HG03066 (cell line): ENCODE results near the gene PTX3.

Experiments used
- ATAC-seq: cut with Tn5 transposase; IDR thresholded peaks from one replicate; pipeline ENCODE4 v1.9.1; 2021; ENCODE audit warnings: low read depth; ENCODE audit not compliant: unreplicated experiment

Gene PTX3

GRCh38 chr3:157436583-157437291, at the start of gene PTX3:
TSS of gene PTX3 (plus strand) at chr3:157436850. CDS start at chr3:157436934, 84 bp downstream.
- no peak for ATAC-seq

GRCh38 chr3:157387708-157388435, 48.8 kb upstream of the PTX3 start:
- no peak for ATAC-seq

- ATAC-seq: no peak
Observed at GRCh38 chr3:157388976-157389375, 47.7 kb upstream of the PTX3 start.

- ATAC-seq: no peak
Observed at GRCh38 chr3:157390713-157391515, 45.7 kb upstream of the PTX3 start.

GRCh38 chr3:157392104-157392503, 44.5 kb upstream of the PTX3 start:
- no peak for ATAC-seq

GRCh38 chr3:157393113-157393512, 43.5 kb upstream of the PTX3 start:
- no peak for ATAC-seq

GRCh38 chr3:157394411-157394810, 42.2 kb upstream of the PTX3 start:
- ATAC-seq: no peak

GRCh38 chr3:157398598-157398997, 38.1 kb upstream of the PTX3 start:
- no peak for ATAC-seq

GRCh38 chr3:157404381-157404780, 32.3 kb upstream of the PTX3 start:
- ATAC-seq: no peak

GRCh38 chr3:157405457-157405856, 31.2 kb upstream of the PTX3 start:
- no peak for ATAC-seq

- no peak for ATAC-seq
Observed at GRCh38 chr3:157406394-157406793, 30.3 kb upstream of the PTX3 start.

- no peak for ATAC-seq
Observed at GRCh38 chr3:157407769-157408168, 28.9 kb upstream of the PTX3 start.

- no peak for ATAC-seq
Observed at GRCh38 chr3:157408499-157409149, 28.0 kb upstream of the PTX3 start.

- no peak for ATAC-seq
Observed at GRCh38 chr3:157409516-157409915, 27.1 kb upstream of the PTX3 start.

- no peak for ATAC-seq
Observed at GRCh38 chr3:157410945-157411344, 25.7 kb upstream of the PTX3 start.

- ATAC-seq: no peak
Observed at GRCh38 chr3:157412323-157412855, 24.3 kb upstream of the PTX3 start.

GRCh38 chr3:157414861-157415260, 21.8 kb upstream of the PTX3 start:
- ATAC-seq: no peak

GRCh38 chr3:157416347-157417087, 20.1 kb upstream of the PTX3 start:
- no peak for ATAC-seq

- ATAC-seq: no peak
Observed at GRCh38 chr3:157417247-157417646, 19.4 kb upstream of the PTX3 start.

- ATAC-seq: no peak
Observed at GRCh38 chr3:157418104-157418503, 18.5 kb upstream of the PTX3 start.
